HK-2 (cell line): ENCODE results near the gene KCNT1.

Experiments used
- DNase-seq: peaks from one replicate; pipeline ENCODE4 v3.0.0-alpha.2; 2018; ENCODE audit not compliant: unreplicated experiment

Gene KCNT1

GRCh38 chr9:135746565-135746964 is 44.6 kb downstream of the KCNT1 start:
- no peak for DNase-seq

GRCh38 chr9:135747311-135747710 is 45.3 kb downstream of the KCNT1 start:
- DNase-seq: no peak

GRCh38 chr9:135748676-135749075 is 46.7 kb downstream of the KCNT1 start:
- no peak for DNase-seq

GRCh38 chr9:135749171-135750045 is 47.4 kb downstream of the KCNT1 start:
- no peak for DNase-seq

GRCh38 chr9:135750786-135751185 is 48.8 kb downstream of the KCNT1 start:
- DNase-seq: no peak

GRCh38 chr9:135751501-135751900 is 49.5 kb downstream of the KCNT1 start:
- DNase-seq: no peak

GRCh38 chr9:135752281-135753204 is 50.6 kb downstream of the KCNT1 start:
- DNase-seq: no peak

GRCh38 chr9:135753391-135754105 is 51.6 kb downstream of the KCNT1 start:
- DNase-seq: no peak

- no peak for DNase-seq
Observed at GRCh38 chr9:135756576-135756975, 54.6 kb downstream of the KCNT1 start.

- DNase-seq: no peak
Observed at GRCh38 chr9:135757356-135757755, 55.4 kb downstream of the KCNT1 start.

- no peak for DNase-seq
Observed at GRCh38 chr9:135758056-135758455, 56.1 kb downstream of the KCNT1 start.

GRCh38 chr9:135758870-135759269 is 56.9 kb downstream of the KCNT1 start:
- DNase-seq: no peak

- no peak for DNase-seq
Observed at GRCh38 chr9:135759676-135760300, 57.8 kb downstream of the KCNT1 start.

- DNase-seq: no peak
Observed at GRCh38 chr9:135760465-135760864, 58.5 kb downstream of the KCNT1 start.

GRCh38 chr9:135761150-135761844 is 59.3 kb downstream of the KCNT1 start:
- DNase-seq: no peak

- DNase-seq: no peak
Observed at GRCh38 chr9:135761845-135762168, 59.8 kb downstream of the KCNT1 start.

GRCh38 chr9:135762921-135763320 is 60.9 kb downstream of the KCNT1 start:
- no peak for DNase-seq

GRCh38 chr9:135763716-135764446 is 61.9 kb downstream of the KCNT1 start:
- DNase-seq: no peak

GRCh38 chr9:135764731-135765130 is 62.7 kb downstream of the KCNT1 start:
- no peak for DNase-seq

GRCh38 chr9:135765416-135765815 is 63.4 kb downstream of the KCNT1 start:
- DNase-seq: no peak
